GM12878 (cell line): ENCODE results near the gene GRM7.

Experiments used
- EZH2 ChIP-seq: IDR thresholded peaks from 2 replicates; pipeline ENCODE4 v1.6.1; 2012; ENCODE audit warnings: low read depth, mild to moderate bottlenecking, control low read depth, inconsistent platforms, low read length, borderline replicate concordance; ENCODE audit not compliant: control insufficient read depth
- HDAC2 ChIP-seq: fragments of 200-600 bp; sonication (generic); IDR thresholded peaks from 2 replicates; pipeline ENCODE4 v1.6.1; 2017
- IKZF1 ChIP-seq: fragments of 450-650 bp; conservative IDR thresholded peaks from 2 replicates; pipeline ENCODE4 v1.6.1; 2017; ENCODE audit warnings: antibody characterized with exemption, mild to moderate bottlenecking
- NFYB ChIP-seq: IDR thresholded peaks from 2 replicates; pipeline ENCODE4 v1.6.1; 2011; ENCODE audit warnings: low read depth, mild to moderate bottlenecking, low read length, improper control_type of control experiment, moderate library complexity; ENCODE audit not compliant: insufficient read depth
- POLR2AphosphoS5 ChIP-seq: IDR thresholded peaks from 2 replicates; pipeline ENCODE4 v1.6.1; 2011; ENCODE audit warnings: mild to moderate bottlenecking, low read length, inconsistent platforms
- RAD21 ChIP-seq: IDR thresholded peaks from 2 replicates; pipeline ENCODE4 v1.6.1; 2011; ENCODE audit warnings: mild to moderate bottlenecking, low read depth, low read length, moderate library complexity; ENCODE audit not compliant: insufficient read depth
- ZNF274 ChIP-seq: IDR thresholded peaks from one replicate; pipeline ENCODE4 v1.8.0; 2011; ENCODE audit not compliant: insufficient read length, insufficient read depth
- ZNF622 ChIP-seq: fragments of 450-650 bp; IDR thresholded peaks from 2 replicates; pipeline ENCODE4 v1.6.1; 2017; ENCODE audit warnings: mild to moderate bottlenecking, inconsistent platforms
- ZSCAN29 ChIP-seq: fragments of 450-650 bp; IDR thresholded peaks from 2 replicates; pipeline ENCODE4 v1.6.1; 2017; ENCODE audit warnings: mild to moderate bottlenecking, moderate library complexity
- TF ChIP-seq, protein P1 (sequence below): IDR thresholded peaks from 2 replicates; pipeline ENCODE4 v1.6.1; 2012; ENCODE audit warnings: mild to moderate bottlenecking, low read depth, low read length
- TF ChIP-seq, protein P2 (sequence below), 3 experiments: IDR thresholded peaks in 2 of 3; conservative IDR thresholded peaks in 1 of 3; 2 replicates each; pipeline ENCODE4 v1.5.1; 2011; ENCODE audit warnings: low read depth in 3 of 3, low read length in 3 of 3, mild to moderate bottlenecking in 3 of 3, control low read depth in 2 of 3, moderate library complexity in 2 of 3, inconsistent platforms in 1 of 3, mixed read lengths in 1 of 3; ENCODE audit not compliant: control insufficient read depth in 2 of 3, insufficient read depth in 1 of 3; ENCODE audit errors: extremely low read depth in 1 of 3

DNA sequence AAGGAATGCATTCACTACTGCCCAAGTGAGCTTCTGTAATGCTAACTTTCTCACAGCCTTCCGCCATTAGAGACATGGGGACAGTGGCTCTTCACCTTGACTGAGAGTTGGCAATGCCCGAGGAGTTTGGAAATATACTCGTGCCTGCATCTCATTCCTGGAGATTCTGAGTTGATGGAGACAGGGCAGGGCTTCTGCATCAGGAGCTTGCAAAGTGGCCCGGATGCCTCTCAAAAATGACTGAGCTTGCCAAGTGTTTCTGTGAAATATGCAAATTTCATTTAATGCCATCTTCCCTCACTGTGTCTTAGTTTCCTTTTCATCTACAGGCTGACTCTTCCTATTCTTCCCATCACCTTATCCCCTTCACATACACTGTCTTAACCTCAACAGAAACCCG is 346.2 kb downstream of the GRM7 start:
- TF ChIP-seq EZH2: no peak
- no peak for TF ChIP-seq RAD21
- no peak for TF ChIP-seq IKZF1
- TF ChIP-seq HDAC2: no peak
- TF ChIP-seq, protein P1, sequence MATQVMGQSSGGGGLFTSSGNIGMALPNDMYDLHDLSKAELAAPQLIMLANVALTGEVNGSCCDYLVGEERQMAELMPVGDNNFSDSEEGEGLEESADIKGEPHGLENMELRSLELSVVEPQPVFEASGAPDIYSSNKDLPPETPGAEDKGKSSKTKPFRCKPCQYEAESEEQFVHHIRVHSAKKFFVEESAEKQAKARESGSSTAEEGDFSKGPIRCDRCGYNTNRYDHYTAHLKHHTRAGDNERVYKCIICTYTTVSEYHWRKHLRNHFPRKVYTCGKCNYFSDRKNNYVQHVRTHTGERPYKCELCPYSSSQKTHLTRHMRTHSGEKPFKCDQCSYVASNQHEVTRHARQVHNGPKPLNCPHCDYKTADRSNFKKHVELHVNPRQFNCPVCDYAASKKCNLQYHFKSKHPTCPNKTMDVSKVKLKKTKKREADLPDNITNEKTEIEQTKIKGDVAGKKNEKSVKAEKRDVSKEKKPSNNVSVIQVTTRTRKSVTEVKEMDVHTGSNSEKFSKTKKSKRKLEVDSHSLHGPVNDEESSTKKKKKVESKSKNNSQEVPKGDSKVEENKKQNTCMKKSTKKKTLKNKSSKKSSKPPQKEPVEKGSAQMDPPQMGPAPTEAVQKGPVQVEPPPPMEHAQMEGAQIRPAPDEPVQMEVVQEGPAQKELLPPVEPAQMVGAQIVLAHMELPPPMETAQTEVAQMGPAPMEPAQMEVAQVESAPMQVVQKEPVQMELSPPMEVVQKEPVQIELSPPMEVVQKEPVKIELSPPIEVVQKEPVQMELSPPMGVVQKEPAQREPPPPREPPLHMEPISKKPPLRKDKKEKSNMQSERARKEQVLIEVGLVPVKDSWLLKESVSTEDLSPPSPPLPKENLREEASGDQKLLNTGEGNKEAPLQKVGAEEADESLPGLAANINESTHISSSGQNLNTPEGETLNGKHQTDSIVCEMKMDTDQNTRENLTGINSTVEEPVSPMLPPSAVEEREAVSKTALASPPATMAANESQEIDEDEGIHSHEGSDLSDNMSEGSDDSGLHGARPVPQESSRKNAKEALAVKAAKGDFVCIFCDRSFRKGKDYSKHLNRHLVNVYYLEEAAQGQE: no peak
- TF ChIP-seq NFYB: no peak
- TF ChIP-seq, protein P2, sequence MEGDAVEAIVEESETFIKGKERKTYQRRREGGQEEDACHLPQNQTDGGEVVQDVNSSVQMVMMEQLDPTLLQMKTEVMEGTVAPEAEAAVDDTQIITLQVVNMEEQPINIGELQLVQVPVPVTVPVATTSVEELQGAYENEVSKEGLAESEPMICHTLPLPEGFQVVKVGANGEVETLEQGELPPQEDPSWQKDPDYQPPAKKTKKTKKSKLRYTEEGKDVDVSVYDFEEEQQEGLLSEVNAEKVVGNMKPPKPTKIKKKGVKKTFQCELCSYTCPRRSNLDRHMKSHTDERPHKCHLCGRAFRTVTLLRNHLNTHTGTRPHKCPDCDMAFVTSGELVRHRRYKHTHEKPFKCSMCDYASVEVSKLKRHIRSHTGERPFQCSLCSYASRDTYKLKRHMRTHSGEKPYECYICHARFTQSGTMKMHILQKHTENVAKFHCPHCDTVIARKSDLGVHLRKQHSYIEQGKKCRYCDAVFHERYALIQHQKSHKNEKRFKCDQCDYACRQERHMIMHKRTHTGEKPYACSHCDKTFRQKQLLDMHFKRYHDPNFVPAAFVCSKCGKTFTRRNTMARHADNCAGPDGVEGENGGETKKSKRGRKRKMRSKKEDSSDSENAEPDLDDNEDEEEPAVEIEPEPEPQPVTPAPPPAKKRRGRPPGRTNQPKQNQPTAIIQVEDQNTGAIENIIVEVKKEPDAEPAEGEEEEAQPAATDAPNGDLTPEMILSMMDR (IDR thresholded peaks at IDR 0.05 in 2 of 3, conservative IDR thresholded peaks at IDR 0.05 in 1 of 3; ENCODE audit: control insufficient read depth in 2 of 3, extremely low read depth in 1 of 3, insufficient read depth in 1 of 3, low read depth in 3 of 3, low read length in 3 of 3): no peak
- no peak for TF ChIP-seq POLR2AphosphoS5
- TF ChIP-seq ZNF622: no peak
- no peak for TF ChIP-seq ZNF274
- no peak for TF ChIP-seq ZSCAN29
